GM12872 (cell line): ENCODE measurements around the gene ZNRF4.

ENCODE experiments used
- CTCF ChIP-seq: IDR thresholded peaks from 3 replicates; pipeline ENCODE4 v1.5.1; 2011; ENCODE audit warnings: low read depth, mild to moderate bottlenecking, low read length, moderate library complexity; ENCODE audit not compliant: insufficient read depth

ZNRF4 gene

GRCh38 chr19:5436106-5436947 lies 18.9 kb upstream of the ZNRF4 start:
- TF ChIP-seq CTCF, result no peak

DNA sequence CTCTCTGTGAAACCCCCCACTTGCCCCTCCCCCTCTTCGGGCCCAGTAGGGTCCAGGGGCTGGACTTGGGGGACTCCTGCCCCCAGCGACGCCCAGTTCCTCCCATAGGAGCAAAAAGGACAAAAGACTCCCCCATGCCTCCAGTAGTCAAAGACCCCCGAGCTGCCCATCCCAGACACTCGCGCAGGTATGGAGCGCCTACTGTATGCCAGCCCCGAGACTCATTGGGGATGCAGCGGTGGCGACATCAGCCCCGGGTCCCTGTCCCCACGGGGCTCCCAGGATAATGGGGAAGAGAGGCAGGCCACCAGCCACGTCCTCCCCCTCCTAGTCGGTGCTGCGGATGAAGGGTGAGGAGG lies 18.3 kb upstream of the ZNRF4 start:
- TF ChIP-seq CTCF, result no peak

DNA sequence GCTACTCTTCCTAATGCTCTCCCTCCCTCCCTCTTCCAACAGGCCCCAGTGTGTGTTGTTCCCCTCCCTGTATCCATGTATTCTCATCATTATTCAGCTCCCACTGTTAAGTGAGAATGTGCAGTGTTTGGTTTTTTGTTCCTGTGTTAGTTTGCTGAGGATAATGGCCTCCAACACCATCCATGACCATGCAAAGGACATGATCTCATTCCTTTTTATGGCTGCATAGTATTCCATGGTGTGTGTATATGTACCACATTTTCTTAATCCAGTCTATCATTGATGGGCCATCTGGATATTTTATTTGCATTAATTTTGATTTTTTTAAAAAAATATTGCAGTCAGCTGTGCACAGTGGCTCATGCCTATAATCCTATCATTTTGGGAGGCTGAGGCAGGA lies 15.8 kb upstream of the ZNRF4 start:
- TF ChIP-seq CTCF, result no peak

- no peak for TF ChIP-seq CTCF
Observed at GRCh38 chr19:5440299-5440698, 14.9 kb upstream of the ZNRF4 start.

GRCh38 chr19:5443723-5444122 lies 11.5 kb upstream of the ZNRF4 start:
- TF ChIP-seq CTCF, result no peak

GRCh38 chr19:5444431-5444830 lies 10.8 kb upstream of the ZNRF4 start:
- TF ChIP-seq CTCF, result no peak

DNA sequence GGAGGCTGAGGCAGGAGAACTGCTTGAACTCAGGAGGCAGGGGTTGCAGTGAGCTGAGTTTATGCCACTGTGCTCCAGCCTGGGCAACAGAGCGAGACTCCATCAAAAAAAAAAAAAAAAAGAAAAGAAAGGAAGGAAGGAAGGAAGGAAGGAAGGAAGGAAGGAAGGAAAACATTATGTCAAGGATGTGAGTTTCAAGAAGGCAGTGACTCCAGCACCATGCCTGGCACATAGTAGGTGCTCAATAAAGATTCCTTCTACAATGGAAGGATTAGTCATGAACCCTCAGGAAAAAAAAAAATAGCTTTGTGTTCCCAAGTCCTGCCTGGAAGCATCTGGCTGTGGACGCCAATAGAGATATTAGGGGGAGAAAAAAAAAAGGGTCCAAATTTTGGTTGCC lies 10.1 kb upstream of the ZNRF4 start:
- no peak for TF ChIP-seq CTCF

DNA sequence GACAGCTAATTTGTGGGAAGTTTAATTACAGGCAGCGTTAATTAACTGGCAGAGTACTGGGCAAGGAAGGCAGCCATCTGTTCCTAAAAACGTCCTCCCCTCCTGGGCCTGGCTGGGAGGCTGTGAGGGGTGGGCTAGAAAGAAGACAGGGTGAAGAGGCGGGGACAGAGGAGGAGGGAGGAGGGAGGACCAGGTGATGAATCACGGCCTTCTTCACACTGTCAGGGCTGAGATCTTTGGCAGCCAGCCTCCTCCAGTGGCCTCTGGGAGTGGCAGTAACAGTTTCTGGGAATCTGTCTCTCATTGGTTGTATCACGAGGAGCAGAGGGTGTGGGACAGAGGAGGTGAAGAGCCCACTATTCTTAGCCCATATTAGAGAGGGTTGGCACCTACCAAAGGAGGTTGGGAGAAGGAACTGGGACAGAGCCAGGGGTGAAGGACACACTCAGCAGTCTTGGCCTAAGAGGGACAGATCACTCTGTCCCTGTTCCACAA lies 9.6 kb upstream of the ZNRF4 start:
- no peak for TF ChIP-seq CTCF
